Endothelial cell of umbilical vein (primary cell): ENCODE data around the gene MT1F. TPM values are rescaled to one million over a fixed set of nuclear protein-coding genes. Genes with fewer than 3 reads are reported as not detected.

Source experiments
- BruUV-seq: library from RNA; stranded (reverse); fragments of 400-500 nt; replicated peaks from 2 replicates; lab custom pipeline; 2021; lab: Mats Ljungman, UMichigan
- CTCF ChIA-PET: fragments of 300-600, 350-600 bp; sonication (Branson Sonifier 250); formaldehyde crosslinking; loops from one replicate; lab custom pipeline; 2021; ENCODE audit warnings: antibody characterized with exemption, inconsistent platforms; lab: Charles Lee
- POLR2A ChIA-PET: fragments of 300-600, 350-600 bp; sonication (Branson Sonifier 250); formaldehyde crosslinking; loops from one replicate; lab custom pipeline; 2021; ENCODE audit warnings: antibody characterized with exemption, inconsistent platforms; lab: Charles Lee
- DNase-seq: peaks from one replicate; pipeline ENCODE4 v3.0.0-alpha.2; 2011; ENCODE audit warnings: low read depth, low spot score
- FAIRE-seq: peaks from 2 replicates; lab custom pipeline; 2011; peaks lifted over from hg19 to GRCh38; lab: Jason Lieb, UNC
- H2AFZ ChIP-seq: 2 replicates; pipeline ENCODE4 v1.6.0; 2012; ENCODE audit warnings: low read depth, low read length, control low read depth, inconsistent platforms
- H3K27ac ChIP-seq: 2 replicates; pipeline ENCODE4 v1.5.1; 2011; ENCODE audit warnings: low read depth, mild to moderate bottlenecking, control low read depth, low read length, moderate library complexity; ENCODE audit not compliant: insufficient read depth
- H3K27me3 ChIP-seq, 2 experiments: 2 replicates each; pipeline versions ENCODE4 v1.6.0 to v1.6.1; 2011; ENCODE audit warnings: low read length in 2 of 2, mixed read lengths in 1 of 2; ENCODE audit not compliant: control insufficient read depth in 2 of 2, insufficient read depth in 2 of 2
- H3K36me3 ChIP-seq, 2 experiments: 2 replicates in 1 of 2; 3 replicates in 1 of 2; pipeline ENCODE4 v1.5.1; 2011; ENCODE audit warnings: low read length in 2 of 2, mild to moderate bottlenecking in 1 of 2, moderate library complexity in 1 of 2; ENCODE audit not compliant: control insufficient read depth in 2 of 2, insufficient read depth in 2 of 2; ENCODE audit errors: extremely low read depth in 1 of 2
- H3K4me1 ChIP-seq: 3 replicates; pipeline ENCODE4 v1.5.1; 2011; ENCODE audit warnings: mild to moderate bottlenecking, low read length; ENCODE audit not compliant: control insufficient read depth, insufficient read depth; ENCODE audit errors: extremely low read depth
- H3K4me2 ChIP-seq: 2 replicates; pipeline ENCODE4 v1.6.1; 2011; ENCODE audit warnings: low read length, control low read depth, mixed read lengths; ENCODE audit not compliant: insufficient read depth
- H3K4me3 ChIP-seq, 3 experiments: fragments of 200-600 bp in 1 of 3; sonication (generic), shearing (Covaris generic) in 1 of 3; replicated peaks in 1 of 3; 2 replicates each; pipeline ENCODE4 v1.5.1; 2011 to 2016; ENCODE audit warnings: control low read depth in 3 of 3, low read length in 3 of 3, mild to moderate bottlenecking in 2 of 3, inconsistent platforms in 1 of 3, low read depth in 1 of 3, moderate library complexity in 1 of 3; ENCODE audit not compliant: insufficient read depth in 1 of 3
- H3K79me2 ChIP-seq: 2 replicates; pipeline ENCODE4 v1.6.0; 2012; ENCODE audit warnings: low read length, inconsistent platforms; ENCODE audit not compliant: control insufficient read depth, insufficient read depth
- H3K9ac ChIP-seq: replicated peaks from 2 replicates; pipeline ENCODE3; 2011; ENCODE audit warnings: low read length, control low read depth; ENCODE audit not compliant: insufficient read depth; ENCODE audit errors: extremely low read depth
- H3K9me1 ChIP-seq: replicated peaks from 3 replicates; pipeline ENCODE4 v1.6.0; 2011; ENCODE audit warnings: mild to moderate bottlenecking, low read length; ENCODE audit not compliant: control insufficient read depth, insufficient read depth; ENCODE audit errors: extremely low read depth
- H3K9me3 ChIP-seq: replicated peaks from 2 replicates; pipeline ENCODE4 v1.5.1; 2012; ENCODE audit warnings: low read length, inconsistent platforms; ENCODE audit not compliant: control insufficient read depth, insufficient read depth
- H4K20me1 ChIP-seq: replicated peaks from 2 replicates; pipeline ENCODE3; 2011; ENCODE audit warnings: mild to moderate bottlenecking, low read length; ENCODE audit not compliant: control insufficient read depth, insufficient read depth; ENCODE audit errors: extremely low read depth
- EZH2 ChIP-seq: IDR thresholded peaks from 2 replicates; pipeline ENCODE4 v1.6.1; 2012; ENCODE audit warnings: borderline replicate concordance, low read depth, mild to moderate bottlenecking, moderate library complexity, low read length, inconsistent platforms; ENCODE audit not compliant: severe bottlenecking
- FOS ChIP-seq: IDR thresholded peaks from 2 replicates; pipeline ENCODE4 v1.6.1; 2011; ENCODE audit warnings: mild to moderate bottlenecking, low read length, moderate library complexity, borderline replicate concordance; ENCODE audit not compliant: insufficient read depth
- GATA2 ChIP-seq: IDR thresholded peaks from 2 replicates; pipeline ENCODE4 v1.7.0; 2011; ENCODE audit warnings: low read depth, mild to moderate bottlenecking, moderate library complexity, mixed read lengths, low read length; ENCODE audit not compliant: insufficient read length, insufficient read depth
- JUN ChIP-seq: IDR thresholded peaks from 2 replicates; pipeline ENCODE4 v1.6.1; 2011; ENCODE audit warnings: borderline replicate concordance, low read depth; ENCODE audit not compliant: insufficient read length, insufficient read depth
- MYC ChIP-seq: IDR thresholded peaks from one replicate; pipeline ENCODE4 v1.6.1; 2011; ENCODE audit warnings: mild to moderate bottlenecking, low read depth, low read length
- POLR2A ChIP-seq: IDR thresholded peaks from 2 replicates; pipeline ENCODE4 v1.6.1; 2012; ENCODE audit warnings: low read depth, mild to moderate bottlenecking, control low read depth, low read length
- POLR2AphosphoS5 ChIP-seq: IDR thresholded peaks from 2 replicates; pipeline ENCODE4 v1.6.1; 2012; ENCODE audit warnings: low read depth, mild to moderate bottlenecking, control low read depth, low read length, moderate library complexity; ENCODE audit not compliant: insufficient read depth
- dilution Hi-C: fragments of 300-500 bp; cut with MboI; formaldehyde crosslinking; loops from one replicate; pipeline ENCODE4 v1.15.0; 2019; ENCODE audit warnings: low sequenced_read_pairs; ENCODE audit not compliant: extremely low pct_ligation_motif_present
- intact Hi-C: fragments of 100-400 bp; cut with micrococcal nuclease; formaldehyde crosslinking; loops from one replicate; pipeline ENCODE4 v1.10.0; 2022
- polyA plus RNA-seq, 4 experiments: library from polyadenylated mRNA; depleted of rRNA in 3 of 4; stranded (reverse) in 3 of 4; unstranded in 1 of 4; fragments of >200 nt; gene quantifications; 2 replicates each; pipeline versions ENCODE4 v1.2.1 to v1.2.3, GENCODE V29; 2011 to 2012; ENCODE audit warnings: missing spikeins in 1 of 4
- total RNA-seq: library from RNA; stranded (reverse); gene quantifications from 2 replicates; pipeline ENCODE4 v1.2.3, GENCODE V29; 2021
- TF ChIP-seq, protein P1 (sequence below), 2 donors: IDR thresholded peaks; 1 replicate in 1 of 2; 2 replicates in 1 of 2; pipeline ENCODE4 v1.5.1; 2011; ENCODE audit warnings: low read length in 2 of 2, mild to moderate bottlenecking in 2 of 2, moderate library complexity in 2 of 2, control low read depth in 1 of 2, inconsistent platforms in 1 of 2, low read depth in 1 of 2; ENCODE audit not compliant: insufficient read depth in 1 of 2; ENCODE audit errors: extremely low read depth in 1 of 2
- TF ChIP-seq, protein P2 (sequence below): IDR thresholded peaks from 2 replicates; pipeline ENCODE4 v1.6.1; 2011; ENCODE audit not compliant: insufficient read depth, insufficient read length

MT1F gene
- total and polyA plus RNA-seq, 2 donors (not counting 3 experiments of a cell fraction or from before 2014, with no cell fraction given): 2.2 to 2.6 TPM

GRCh38 chr16:56633535-56633934 lies 24.2 kb upstream of the MT1F start:
- POLR2A ChIA-PET: interaction anchor here (1.0 kb wide), 1 partner anchor 10 kb away, joined by 3 read pairs; no protein-coding TSS in a partner anchor
- no peaks in the 10 kb centered on the region for H3K79me2 ChIP-seq

More at GRCh38 chr16:56633535-56633934, 24.2 kb upstream of the MT1F start:
- Histone ChIP-seq H3K4me1 (peaks cover 16% of the 10 kb centered on the region), H3K9me3 (no peaks in the 10 kb centered on the region), H3K36me3 (no peaks in the 10 kb centered on the region), H4K20me1 (no peaks in the 10 kb centered on the region), H3K27me3 (peaks cover 34 to 39% of the 10 kb centered on the region in 2 experiments), H2AFZ (no peak overlapping the region), H3K4me2 (no peak overlapping the region), H3K9me1 (no peaks in the 10 kb centered on the region), H3K9ac (no peak overlapping the region), H3K27ac (no peak overlapping the region), H3K4me3 (no peak overlapping the region)
- BruUV-seq: no TSS peak
- dilution Hi-C loops (no loop called here), intact Hi-C loops (no loop called here)
- CTCF ChIA-PET: interaction anchor here (0.6 to 1.5 kb wide), 2 partner anchors 30 to 91 kb away, joined by 3 to 5 read pairs; no protein-coding TSS in a partner anchor
- TF ChIP-seq MYC: no peak
- no peak for TF ChIP-seq POLR2AphosphoS5
- TF ChIP-seq POLR2A: no peak
- no peak for TF ChIP-seq JUN
- TF ChIP-seq GATA2: no peak
- TF ChIP-seq, protein P1, sequence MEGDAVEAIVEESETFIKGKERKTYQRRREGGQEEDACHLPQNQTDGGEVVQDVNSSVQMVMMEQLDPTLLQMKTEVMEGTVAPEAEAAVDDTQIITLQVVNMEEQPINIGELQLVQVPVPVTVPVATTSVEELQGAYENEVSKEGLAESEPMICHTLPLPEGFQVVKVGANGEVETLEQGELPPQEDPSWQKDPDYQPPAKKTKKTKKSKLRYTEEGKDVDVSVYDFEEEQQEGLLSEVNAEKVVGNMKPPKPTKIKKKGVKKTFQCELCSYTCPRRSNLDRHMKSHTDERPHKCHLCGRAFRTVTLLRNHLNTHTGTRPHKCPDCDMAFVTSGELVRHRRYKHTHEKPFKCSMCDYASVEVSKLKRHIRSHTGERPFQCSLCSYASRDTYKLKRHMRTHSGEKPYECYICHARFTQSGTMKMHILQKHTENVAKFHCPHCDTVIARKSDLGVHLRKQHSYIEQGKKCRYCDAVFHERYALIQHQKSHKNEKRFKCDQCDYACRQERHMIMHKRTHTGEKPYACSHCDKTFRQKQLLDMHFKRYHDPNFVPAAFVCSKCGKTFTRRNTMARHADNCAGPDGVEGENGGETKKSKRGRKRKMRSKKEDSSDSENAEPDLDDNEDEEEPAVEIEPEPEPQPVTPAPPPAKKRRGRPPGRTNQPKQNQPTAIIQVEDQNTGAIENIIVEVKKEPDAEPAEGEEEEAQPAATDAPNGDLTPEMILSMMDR (IDR thresholded peaks at IDR 0.05; ENCODE audit: extremely low read depth in 1 of 2, insufficient read depth in 1 of 2, low read depth in 1 of 2, low read length in 2 of 2): no peak
- no peak for TF ChIP-seq EZH2
- no peak for TF ChIP-seq FOS
- TF ChIP-seq, protein P2, sequence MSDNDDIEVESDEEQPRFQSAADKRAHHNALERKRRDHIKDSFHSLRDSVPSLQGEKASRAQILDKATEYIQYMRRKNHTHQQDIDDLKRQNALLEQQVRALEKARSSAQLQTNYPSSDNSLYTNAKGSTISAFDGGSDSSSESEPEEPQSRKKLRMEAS: no peak
- DNase-seq (no peak), FAIRE-seq (no peak)
